HG02870 (cell line): Measurements from ENCODE around the gene PKDCC.
A peak's percentile ranks its signal among the peaks of the same experiment; 100 is the strongest.

Experiments
- ATAC-seq: cut with Tn5 transposase; IDR thresholded peaks from one replicate; pipeline ENCODE4 v1.9.1; 2021; ENCODE audit warnings: mild to moderate bottlenecking, moderate library complexity; ENCODE audit not compliant: unreplicated experiment

The PKDCC gene

DNA sequence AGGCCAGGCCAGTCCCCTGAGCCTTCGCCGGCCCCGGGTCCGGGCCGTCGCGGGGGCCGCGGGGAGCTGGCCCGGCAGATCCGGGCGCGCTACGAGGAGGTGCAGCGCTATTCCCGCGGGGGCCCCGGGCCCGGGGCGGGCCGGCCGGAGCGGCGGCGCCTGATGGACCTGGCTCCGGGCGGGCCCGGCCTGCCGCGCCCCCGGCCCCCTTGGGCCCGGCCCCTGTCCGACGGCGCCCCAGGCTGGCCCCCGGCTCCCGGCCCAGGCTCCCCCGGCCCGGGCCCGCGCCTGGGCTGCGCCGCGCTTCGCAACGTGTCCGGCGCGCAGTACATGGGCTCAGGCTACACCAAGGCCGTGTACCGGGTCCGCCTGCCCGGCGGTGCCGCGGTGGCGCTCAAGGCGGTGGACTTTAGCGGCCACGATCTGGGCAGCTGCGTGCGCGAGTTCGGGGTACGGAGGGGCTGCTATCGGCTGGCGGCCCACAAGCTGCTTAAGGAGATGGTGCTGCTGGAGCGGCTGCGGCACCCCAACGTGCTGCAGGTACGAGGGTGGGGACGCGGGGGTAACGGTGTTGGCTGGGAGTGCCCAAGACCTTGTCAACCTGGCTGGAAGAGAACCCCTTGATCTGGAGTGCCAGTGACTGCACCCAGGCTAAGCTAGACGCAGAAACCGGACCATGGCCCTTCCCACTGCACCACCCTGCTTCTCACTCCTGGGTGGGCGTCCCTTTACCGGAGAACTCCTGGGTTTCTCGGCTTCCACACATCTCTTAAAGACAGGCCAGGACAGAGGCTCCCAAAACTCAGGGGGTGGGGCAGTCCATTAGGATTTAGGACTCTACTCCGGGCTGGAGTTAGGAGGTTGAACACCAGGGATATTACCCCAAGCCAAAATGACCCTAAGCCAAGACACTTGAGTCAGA is 739 bp downstream of the PKDCC start:
- peak; percentile 7 for ATAC-seq

DNA sequence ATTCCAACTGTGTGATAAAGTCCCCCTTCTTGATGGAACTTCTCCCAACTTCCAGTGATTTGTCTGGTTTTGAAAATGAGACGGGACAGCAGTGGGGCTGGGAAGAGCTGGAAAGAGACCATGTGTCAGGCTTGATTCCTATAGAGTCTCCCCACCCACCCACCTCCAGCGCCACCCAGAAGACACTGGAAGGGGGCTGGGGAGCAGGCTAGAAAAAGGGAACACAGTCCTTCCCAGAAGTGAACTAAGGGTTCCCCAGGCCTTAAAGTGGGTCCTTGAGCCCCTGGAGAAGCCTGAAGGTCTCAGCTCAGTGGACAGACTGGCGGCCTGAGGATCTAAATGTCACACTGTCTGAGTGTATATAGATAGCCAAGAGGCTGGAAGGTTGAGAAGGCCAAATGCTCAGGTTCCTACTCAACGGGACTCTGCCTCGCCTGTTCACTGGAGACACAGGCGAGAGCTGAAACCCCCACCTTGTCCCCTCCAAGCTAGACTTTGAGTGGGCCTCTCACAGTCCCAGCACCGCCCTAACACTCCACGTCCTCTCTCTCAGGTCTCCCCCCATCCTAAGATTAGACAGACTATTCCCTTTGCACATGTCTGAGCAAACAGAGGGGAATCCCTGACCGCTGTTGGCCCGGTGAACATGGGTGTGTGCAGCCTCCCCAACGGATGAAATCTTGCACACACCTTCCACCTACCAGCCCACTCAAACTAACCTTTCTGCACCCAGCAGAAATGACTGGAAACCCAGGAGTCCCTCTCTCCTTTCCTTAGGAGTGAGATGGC is 1.6 kb downstream of the PKDCC start:
- no peak for ATAC-seq

DNA sequence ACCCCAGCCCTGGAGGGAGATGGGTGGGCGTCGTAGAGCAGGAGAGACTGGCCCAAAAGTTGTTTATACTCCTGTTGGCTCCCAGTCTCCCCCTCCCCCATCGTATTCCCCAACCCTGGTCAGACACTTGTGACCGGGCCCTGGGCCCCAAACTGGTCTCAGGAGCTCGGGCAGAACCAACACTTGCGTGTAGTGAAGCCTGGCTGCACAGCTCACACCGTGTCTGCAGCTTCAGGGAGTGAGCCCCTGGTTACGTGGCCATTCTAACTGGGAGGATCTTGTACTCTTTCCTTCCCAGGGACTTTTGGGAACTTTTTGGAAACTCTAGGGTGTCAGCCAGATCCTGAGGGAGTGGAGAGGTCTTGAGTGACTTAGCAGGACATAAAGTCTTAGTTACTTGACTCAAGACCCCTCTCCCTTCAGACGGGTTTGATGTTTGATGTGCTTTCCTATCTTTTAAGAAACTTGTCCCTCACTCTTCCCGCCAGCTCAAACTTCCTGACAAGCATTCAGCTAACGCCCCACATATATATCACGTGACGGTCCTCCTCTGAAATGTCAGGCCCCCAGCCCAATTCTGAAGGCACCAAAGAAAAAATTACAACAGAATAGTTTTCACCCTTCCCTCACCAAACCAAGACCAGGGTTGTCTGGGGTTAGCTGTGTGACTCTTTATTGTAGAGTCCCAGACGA is 2.3 kb downstream of the PKDCC start:
- ATAC-seq = no peak

DNA sequence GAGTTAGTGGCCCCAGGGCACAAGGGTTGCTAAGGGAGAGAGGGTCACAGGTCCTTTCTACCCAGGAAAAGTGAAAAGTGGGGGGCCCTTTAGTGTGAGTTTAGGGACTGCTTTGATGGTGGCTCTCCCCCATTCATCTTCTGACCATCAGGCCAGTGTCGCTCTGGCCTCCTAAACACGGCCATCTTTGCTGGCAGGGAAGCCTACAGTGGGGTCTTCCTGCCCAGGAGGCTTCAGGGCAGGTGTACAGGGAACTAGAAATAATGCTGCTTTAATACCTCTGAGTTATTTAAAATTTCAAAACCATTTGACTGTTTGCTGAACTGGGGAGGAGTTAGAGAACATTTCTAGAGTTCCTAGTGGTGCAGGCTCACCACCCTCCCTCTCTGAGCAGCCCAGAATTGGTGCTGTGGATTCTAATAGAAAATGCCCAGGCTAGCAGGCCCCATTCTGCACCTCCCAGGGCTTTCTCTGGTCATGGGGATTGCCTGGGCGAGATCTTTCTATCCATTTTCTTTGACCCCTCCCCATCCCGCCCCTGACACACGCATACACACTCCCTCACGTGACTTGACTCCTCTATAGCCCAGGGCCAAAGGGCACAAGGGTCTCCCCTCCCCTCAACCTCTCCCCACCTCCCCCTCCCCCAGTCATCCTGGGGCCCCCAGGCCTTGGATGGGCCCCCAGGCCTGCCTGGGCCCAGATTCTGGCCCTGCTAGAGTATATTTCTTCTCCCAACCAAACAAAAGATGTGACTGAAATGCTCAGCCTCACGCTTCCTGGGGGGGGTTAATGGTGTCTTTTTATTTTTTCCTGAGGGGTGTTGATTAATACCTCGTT is 3.1 kb downstream of the PKDCC start:
- ATAC-seq = no peak

DNA sequence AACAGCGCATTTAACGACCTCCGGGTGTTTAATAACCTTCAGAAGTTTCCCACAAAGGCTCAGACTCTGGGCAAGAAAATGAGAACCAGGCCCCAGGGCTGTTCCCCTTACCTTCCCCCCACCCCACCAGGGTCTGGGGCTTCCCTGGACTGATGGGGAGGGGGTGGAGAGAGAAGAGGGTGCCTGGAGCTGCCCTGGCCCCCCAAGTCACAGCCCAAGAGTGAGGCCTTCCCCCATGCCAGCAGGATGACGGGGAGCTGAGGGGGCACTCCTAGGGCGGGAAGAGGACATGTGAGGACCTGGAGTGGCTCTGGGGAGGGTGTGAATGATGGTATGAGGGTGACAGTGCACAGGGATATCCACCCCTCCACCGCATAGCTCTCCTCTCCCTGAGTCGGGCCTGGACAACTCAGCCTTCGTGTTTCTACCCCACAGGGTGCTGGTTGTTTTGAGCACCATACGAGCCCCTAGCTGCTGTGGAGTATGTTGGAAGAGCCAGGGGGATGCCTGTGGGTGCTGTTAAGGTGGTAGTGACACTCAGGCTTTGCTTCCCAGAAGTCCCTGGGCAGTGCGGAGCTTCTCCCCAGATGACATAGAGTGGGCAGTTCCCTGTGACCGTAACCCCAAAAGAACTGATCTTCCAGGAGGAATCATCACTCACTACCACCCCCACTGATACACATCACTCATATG is 3.9 kb downstream of the PKDCC start:
- ATAC-seq = no peak

DNA sequence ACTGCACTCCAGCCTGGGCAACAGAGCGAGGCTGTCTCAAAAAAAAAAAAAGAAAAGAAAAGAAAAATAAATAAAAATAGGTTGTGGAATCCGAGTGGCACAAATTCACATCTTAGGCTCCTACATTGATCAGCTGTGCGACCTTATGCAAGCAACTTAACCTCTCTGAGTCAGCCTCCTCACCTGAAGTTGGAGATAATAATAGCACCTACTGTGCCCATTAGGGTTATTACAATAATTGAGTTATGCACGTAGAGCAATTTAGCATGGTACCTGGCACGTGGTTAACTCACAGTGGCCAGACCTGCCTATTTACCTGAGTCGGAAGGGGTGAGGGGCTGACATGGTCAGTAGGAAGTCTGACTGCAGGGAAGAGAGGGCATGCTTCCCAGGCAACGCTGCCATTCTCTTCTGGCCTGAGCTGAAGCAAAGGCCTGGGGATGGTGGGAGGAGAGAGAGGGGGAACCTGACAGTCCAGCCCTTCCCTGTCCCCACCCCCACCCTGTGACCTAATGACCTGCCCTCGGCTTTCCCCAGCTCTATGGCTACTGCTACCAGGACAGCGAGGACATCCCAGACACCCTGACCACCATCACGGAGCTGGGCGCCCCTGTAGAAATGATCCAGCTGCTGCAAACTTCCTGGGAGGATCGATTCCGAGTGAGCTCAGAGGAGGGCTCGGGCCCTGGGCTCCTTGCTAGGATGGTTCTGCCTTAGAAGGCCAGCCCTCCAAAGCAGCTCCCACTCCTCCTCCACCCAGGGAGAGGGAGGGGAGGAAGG is 5.1 kb downstream of the PKDCC start:
- no peak for ATAC-seq

DNA sequence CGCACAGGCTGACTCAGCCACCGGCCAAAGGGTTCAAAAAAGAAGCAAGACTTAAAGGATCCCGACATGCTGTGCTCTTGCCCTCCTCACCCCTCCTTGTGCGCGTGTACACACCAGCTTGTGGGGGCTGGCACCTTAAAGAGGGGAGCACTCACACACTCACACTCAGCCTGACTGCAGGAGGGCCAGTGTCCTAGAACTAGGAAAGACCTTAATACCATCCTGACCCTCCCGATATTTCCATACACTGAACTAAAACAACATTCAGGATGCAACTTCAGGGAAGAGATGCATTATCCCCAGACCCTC is 5.6 kb downstream of the PKDCC start:
- no peak for ATAC-seq

DNA sequence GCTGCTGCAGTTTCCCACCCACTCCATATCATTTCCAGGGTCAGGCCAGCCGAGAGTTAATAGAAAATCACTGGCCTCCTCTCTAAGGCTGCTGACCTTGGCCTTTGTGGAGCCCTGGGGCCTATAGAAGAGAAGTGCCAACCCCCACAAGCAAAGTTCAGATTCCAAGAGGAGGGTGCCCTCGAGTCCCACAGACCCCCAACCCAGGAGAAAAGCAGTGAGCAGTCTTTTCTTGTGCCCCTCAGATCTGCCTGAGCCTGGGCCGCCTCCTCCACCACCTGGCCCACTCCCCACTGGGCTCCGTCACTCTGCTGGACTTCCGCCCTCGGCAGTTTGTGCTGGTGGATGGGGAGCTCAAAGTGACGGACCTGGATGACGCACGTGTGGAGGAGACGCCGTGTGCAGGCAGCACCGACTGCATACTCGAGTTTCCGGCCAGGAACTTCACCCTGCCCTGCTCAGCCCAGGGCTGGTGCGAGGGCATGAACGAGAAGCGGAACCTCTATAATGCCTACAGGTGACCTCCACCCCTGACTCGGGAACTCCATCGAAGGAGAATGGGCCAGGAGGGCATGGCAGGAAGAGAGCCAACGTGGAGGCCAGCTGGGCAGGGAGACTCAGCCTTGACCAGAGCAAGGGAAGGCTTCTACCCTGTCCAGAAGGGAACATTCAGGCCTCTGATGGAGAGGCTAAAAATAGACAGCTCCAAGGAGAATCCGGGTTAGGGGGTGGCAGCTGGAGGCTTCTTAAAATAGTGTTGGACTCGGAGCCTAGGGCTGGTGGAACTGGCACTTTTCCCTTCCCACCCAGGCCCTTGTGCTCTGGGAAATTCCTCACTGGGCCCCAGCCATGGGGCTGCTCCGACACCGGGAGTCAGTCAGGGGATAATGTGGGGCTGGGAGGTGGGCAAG is 6.2 kb downstream of the PKDCC start:
- no peak for ATAC-seq

DNA sequence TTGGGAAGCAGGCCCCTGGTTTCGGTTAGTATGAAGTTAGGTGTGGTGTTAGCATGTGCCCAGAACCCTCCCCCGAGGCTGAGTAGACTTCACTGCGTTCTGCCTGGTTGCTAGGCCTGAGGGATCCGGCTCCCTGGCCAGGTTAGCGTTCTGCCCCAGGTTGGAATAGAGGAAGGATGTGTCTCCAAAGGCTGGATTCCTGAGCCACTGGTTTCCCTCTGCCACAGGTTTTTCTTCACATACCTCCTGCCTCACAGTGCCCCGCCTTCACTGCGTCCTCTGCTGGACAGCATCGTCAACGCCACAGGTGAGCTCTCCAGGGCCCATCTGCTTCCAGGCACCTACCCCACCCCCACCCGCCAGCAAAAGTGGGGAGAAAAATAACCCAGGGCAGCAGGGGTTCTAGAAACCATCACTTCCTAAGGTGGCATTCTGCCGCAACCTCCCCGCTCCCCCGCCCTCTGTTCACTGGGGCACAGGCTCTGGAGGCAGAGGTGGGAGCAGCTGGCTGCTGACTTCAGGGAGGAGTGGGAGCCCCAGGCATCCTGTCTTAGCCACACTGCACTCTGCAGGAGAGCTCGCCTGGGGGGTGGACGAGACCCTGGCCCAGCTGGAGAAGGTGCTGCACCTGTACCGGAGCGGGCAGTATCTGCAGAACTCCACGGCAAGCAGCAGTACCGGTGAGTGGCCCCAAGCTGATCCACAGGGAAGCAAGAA is 7.1 kb downstream of the PKDCC start:
- no peak for ATAC-seq

DNA sequence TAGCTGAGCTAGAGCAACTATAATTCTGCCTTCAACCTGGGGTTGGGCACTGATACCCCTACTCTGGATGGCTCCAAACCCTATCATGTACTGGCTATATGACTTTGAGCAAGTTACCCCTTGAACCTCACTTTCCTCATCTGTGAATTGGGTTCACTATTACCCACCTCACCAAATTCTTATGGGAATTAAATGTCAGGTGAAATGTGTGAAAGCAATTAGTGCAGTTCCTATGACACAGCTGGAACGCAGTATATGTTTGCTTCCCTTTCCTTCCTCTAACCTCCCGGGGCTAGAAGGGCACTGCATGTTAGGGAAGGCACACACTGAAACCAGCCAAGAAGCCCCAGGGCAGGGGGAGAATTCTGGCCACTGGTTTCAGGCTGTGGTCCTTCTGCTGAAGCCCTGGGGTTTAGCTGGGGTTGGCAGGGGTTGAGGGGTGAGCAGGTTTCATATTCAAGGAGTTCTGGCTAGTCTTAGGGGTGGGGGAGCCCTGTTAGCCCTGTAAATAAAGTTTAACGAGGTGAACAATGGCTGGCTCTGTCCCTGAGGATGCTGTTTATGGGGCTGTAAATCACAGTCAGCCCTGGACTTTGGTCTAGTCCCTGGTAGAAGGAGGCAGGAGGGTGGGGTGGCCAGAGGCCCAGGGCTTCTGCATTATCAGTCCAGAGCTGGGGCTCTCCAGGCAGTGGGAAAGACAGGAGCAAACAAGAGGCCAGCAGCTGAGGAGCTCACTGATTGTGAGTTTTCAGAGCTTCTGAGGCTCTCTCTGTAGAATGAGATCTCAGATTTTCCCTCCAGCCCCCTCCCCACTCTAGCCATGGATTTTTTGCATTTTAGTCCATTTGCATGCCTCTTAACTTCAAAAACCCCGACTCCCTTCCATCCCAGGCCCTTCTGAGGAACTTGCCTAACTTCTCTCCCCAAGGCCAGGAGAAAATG is 8.0 kb downstream of the PKDCC start:
- no peak for ATAC-seq

DNA sequence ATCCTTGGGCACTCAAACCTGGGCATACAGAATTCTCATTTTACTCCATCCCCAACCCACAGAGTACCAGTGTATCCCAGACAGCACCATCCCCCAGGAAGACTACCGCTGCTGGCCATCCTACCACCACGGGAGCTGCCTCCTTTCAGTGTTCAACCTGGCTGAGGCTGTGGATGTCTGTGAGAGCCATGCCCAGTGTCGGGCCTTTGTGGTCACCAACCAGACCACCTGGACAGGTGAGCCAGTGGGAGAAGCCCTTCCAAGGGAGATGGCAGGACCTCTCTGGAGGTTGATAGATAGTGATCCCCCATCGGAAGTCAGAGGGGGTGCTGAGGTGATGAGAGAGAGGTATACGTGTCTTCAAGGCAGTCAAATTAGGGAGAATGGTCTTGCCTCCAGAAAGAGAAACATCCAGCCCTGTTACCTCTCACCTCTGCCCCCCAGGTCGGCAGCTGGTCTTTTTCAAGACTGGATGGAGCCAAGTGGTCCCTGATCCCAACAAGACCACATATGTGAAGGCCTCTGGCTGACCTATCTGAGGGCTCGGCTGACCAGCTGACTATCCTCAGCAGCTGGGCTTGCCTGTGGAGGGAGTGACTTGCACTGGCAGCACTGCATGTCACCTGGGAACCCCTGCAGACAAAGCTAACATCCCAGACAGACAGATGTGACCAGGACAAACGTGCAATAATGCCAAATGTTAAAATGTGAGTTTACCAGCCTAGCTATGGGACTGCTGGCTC is 9.5 kb downstream of the PKDCC start:
- ATAC-seq = no peak

DNA sequence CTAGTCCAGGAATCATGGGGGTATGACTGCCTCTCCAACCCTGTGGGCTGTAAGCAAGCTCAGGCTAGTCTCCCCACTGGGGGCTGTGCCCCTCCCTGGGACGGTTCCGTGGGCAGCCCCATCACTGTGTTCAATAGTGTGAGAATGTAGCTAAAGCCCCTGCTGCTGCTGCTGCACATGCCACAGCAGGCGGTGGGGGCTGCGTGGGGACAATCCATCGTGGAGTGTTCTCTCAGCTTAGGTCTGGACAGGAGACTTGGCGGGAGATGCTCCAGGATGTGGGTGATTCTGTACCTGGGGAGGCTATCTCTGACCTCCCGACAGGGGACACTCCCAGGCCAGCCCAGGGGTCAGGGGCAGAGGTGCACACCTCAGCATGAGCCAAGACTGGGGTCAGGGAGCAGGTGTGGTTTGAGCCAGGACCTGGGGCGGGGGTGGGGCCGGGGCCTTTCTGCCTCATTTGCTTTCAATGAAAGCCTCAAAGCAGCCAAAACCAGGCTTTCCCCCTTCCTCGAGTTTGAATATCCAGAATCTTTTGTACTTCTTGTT is 10.2 kb downstream of the PKDCC start:
- no peak for ATAC-seq

DNA sequence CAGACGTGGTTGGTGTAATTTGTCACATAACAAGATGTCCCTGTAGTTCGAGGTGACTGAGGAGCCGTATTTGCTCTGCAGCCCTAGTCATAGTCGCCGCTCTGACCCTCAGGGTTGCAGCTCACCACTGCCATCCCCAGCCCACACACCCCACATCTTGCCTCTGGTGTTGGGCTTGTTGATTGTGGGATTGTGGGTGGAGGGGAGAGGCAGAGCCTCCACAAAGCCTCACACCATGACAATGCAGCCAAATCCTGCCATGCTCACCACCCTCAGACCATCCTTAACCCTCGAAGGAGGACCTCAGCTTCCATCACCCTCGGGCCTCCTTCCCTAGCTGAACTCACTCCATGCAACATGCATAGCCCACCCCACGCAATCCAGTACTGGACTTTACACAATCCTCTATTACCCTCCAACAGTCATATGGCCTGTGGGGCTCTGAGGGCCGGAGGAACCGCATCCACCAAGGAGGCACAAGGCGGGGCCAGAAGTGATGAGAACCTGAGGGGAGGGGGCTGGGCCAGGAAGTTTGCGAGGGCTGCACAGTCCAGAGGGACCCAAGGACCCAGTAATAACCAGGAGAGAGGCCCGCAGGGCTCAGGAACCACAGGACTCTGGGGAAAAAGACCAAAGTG is 11.6 kb downstream of the PKDCC start:
- ATAC-seq = no peak

DNA sequence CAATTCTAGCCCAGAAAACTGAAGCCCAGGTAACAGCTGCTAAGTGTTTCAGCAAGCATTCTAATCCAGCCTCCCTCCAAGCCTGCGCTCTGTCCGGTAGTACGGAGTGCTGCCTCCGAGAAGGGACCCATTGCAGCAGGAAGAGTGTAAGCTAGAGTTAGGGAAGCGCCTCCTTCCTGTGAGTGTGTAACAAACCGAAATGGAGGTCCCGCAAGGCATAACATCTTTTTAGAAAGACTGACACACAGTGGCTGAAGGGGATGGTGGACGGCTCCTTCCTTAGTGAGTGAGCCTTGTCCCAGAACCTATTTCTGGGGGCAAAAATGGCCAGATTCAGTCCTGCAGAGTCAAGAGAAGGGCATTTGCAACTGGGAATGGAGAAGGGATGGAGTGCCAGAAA is 12.2 kb downstream of the PKDCC start:
- ATAC-seq = no peak
